Immature natural killer cell (primary cell): ENCODE measurements around the gene AIFM2. TPM values are rescaled to one million over a fixed set of nuclear protein-coding genes. Genes with fewer than 3 reads are reported as not detected.
A peak's percentile ranks its signal among the peaks of the same experiment; 100 is the strongest.
"Not testable (repeated sequence)": the region's sequence is repeated elsewhere in the genome, so short reads cannot be mapped to it uniquely, and the experiment has no call there.

Experiments used
- DNase-seq, 3 donors: peaks; one replicate each; pipeline ENCODE4 v3.0.0; 2022; ENCODE audit warnings: mixed read lengths in 1 of 3
- H3K27ac Mint-ChIP-seq, 6 donors: one replicate each; pipeline ENCODE4 v1.8.0; 2020; ENCODE audit warnings: mixed read lengths in 6 of 6, mild to moderate bottlenecking in 5 of 6, inconsistent platforms in 4 of 6, moderate library complexity in 3 of 6
- H3K27me3 Mint-ChIP-seq, 3 donors: one replicate each; pipeline ENCODE4 v1.8.0; 2020 to 2021; ENCODE audit warnings: low read depth in 3 of 3, mild to moderate bottlenecking in 3 of 3, mixed read lengths in 3 of 3, moderate library complexity in 3 of 3, inconsistent platforms in 1 of 3
- H3K36me3 Mint-ChIP-seq, 3 donors: one replicate each; pipeline ENCODE4 v1.8.0; 2020; ENCODE audit warnings: mixed read lengths in 3 of 3, inconsistent platforms in 2 of 3, mild to moderate bottlenecking in 2 of 3
- H3K4me1 Mint-ChIP-seq, 2 donors: one replicate each; pipeline ENCODE4 v1.8.0; 2020; ENCODE audit warnings: inconsistent platforms in 2 of 2, mild to moderate bottlenecking in 2 of 2, mixed read lengths in 2 of 2, moderate library complexity in 1 of 2
- H3K4me3 Mint-ChIP-seq, 5 donors: one replicate each; pipeline ENCODE4 v1.8.0; 2020; ENCODE audit warnings: mild to moderate bottlenecking in 5 of 5, mixed read lengths in 5 of 5, inconsistent platforms in 3 of 5, moderate library complexity in 3 of 5
- H3K9me3 Mint-ChIP-seq, 6 donors: one replicate each; pipeline ENCODE4 v1.8.0; 2020; ENCODE audit warnings: mild to moderate bottlenecking in 6 of 6, mixed read lengths in 6 of 6, inconsistent platforms in 4 of 6, moderate library complexity in 3 of 6
- polyA plus RNA-seq, 3 donors: library from polyadenylated mRNA; unstranded; fragments of 300-500 nt; fragmentation: Illumina TruSeq; gene quantifications; one replicate each; pipeline ENCODE4 v1.2.3, GENCODE V29; 2021

AIFM2 gene
- polyA plus RNA-seq, 3 donors from 2014 or later, result 1.4 to 2.6 (median 2.1) TPM

DNA sequence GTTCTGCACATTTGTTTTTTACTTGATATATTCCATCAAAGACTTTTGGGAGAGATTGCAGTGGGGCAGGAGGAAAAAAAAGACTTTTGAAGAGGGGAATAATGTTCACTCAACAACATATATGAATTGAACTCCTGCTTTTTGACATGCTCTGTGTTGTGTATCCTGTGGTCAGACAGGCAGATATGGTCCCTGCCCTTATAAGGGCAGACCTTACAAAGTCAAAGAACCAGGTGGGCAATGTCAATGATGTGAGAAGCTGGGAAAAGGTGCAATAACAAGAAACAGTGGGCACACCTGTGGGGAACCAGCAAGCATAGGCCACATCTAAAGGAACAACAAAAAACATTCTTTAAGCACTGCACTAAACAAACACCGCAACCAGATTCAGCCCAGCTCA lies 8.2 kb downstream of the AIFM2 start:
- Mint-ChIP-seq H3K36me3 (peaks cover 0 to 13% (median 4%) of the 10 kb centered on the region in 3 donors), H3K9me3 (no peaks in the 10 kb centered on the region), H3K4me3 (no peak overlapping the region), H3K27ac (no peak overlapping the region), H3K4me1 (peaks cover 0 to 5% of the 10 kb centered on the region in 2 donors), H3K27me3 (no peaks in the 10 kb centered on the region)
- no peak for DNase-seq

DNA sequence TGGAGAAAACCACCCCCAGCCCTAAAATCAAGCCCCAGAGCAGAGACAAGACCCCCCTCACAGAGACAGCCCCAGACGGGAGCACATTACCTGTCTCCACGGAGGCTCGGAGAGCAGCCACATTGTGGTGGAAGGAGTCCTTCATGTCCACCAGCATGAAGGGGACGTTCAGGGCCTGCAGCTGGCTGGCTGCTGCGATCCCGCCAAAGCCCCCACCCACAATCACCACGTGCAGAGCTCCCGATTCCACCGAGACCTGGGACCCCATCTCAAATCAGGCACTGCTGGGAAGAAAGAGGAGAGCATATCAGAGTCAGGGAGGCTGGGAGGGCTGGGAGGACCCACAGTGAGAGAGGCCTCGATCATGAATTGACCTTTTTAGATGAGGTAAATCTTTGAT lies 8.8 kb downstream of the AIFM2 start:
- no peaks in the 10 kb centered on the region for H3K27me3 Mint-ChIP-seq
- H3K4me3 Mint-ChIP-seq, result no peak overlapping the region
- H3K4me1 Mint-ChIP-seq, result peaks cover 0 to 5% of the 10 kb centered on the region in 2 donors
- no peaks in the 10 kb centered on the region for H3K9me3 Mint-ChIP-seq
- DNase-seq, result no peak
- peaks cover 0 to 13% (median 4%) of the 10 kb centered on the region in 3 donors for H3K36me3 Mint-ChIP-seq
- no peak overlapping the region for H3K27ac Mint-ChIP-seq

DNA sequence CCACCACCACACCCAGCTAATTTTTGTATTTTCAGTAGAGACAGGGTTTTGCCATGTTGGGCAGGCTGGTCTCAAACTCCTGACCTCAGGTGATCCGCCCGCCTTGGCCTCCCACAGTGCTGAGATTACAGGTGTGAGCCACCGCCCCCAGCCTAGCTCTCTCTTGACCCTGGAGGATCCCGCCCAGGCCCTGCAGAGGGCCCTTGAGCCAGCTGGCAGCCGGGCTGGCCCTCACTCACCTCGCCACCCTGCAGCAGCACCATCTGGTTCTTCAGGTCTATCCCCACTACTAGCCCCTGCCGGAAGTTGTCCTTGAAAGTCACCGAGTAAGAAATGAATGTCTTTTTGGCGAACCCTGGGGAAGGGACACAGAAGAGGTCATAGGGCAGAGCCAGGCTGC lies 9.5 kb downstream of the AIFM2 start:
- DNase-seq, H3K27ac Mint-ChIP-seq, H3K9me3 Mint-ChIP-seq, H3K4me1 Mint-ChIP-seq, H3K27me3 Mint-ChIP-seq, H3K4me3 Mint-ChIP-seq: not testable (repeated sequence)
- H3K36me3 Mint-ChIP-seq, result peaks cover 0 to 16% (median 4%) of the 10 kb centered on the region in 3 donors

DNA sequence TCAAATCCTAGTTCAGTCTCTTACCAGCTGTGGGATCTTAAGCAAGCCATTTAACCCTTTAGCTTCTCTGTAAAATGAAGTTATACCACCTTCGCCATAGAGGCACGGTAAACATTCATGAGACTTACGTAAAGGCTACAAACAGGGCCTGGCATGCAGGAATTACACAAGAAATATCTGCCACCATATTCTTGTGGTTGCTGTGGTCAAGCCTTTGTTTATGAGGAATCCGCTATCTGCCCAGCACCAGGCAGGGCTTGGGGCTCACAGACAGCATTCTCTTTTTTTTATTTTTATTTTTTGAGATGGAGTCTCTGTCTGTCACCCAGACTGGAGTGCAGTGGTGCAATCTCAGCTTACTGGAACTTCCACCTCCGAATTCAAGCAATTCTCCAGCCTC lies 9.9 kb downstream of the AIFM2 start:
- Mint-ChIP-seq H3K9me3 (no peaks in the 10 kb centered on the region), H3K4me3 (no peak overlapping the region), H3K27me3 (no peaks in the 10 kb centered on the region), H3K4me1 (peaks cover 0 to 5% of the 10 kb centered on the region in 2 donors), H3K36me3 (peaks cover 0 to 16% (median 4%) of the 10 kb centered on the region in 3 donors), H3K27ac (no peak overlapping the region)
- DNase-seq, result no peak

DNA sequence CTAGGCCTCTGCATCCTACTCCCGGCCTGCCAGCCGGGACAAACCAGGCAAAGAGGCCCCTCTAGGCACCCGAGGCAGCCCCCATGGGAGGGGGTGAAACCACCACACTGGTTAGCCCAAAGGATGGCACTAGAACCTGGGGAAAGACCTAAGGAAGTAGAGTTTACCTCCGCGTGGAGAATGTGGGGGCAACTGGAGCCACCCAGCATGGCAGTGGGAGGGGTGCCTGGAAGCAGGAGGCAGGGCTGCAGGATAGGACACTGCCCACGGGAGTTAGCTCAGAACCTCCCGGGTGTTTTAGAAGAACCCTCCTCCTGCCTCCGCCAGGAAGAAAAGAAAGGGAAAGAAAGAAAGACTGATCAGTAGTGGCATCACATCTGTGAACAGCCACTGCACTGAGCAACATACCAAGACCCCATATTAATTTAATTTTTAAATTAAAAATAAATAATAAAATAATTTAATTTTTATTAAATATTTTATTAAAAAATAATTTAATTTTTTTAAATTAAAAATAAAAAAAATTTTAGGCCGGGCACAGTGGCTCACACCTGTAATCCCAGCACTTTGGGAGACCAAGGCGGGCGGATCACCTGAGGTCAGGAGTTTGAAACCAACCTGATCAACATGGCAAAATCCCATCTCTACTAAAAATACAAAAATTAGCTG lies 11.2 kb downstream of the AIFM2 start:
- Mint-ChIP-seq H3K9me3 (no peaks in the 10 kb centered on the region), H3K27me3 (peaks cover 0 to 2% (median 0%) of the 10 kb centered on the region in 3 donors), H3K4me1 (peaks cover 4 to 10% of the 10 kb centered on the region in 2 donors)

DNA sequence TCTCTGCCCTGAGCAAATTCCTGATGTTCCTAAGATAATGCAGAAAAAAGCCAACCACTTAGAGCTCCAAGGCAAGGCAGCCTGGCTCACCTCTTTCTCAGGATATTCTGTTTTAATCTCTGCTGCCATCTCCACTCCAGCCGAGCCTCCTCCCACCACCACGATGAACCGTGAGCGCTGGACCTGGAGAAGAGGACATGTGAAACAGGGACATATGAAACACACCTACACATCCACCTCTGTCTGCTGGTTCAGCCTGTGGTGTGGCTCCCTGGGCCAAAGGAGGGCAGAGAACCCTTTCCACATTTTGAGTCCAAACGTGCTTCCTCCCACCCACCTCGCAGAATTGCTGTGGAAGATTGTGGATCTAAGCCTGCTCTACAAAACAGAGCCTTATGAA lies 12.2 kb downstream of the AIFM2 start:
- Mint-ChIP-seq H3K27ac (no peak overlapping the region), H3K9me3 (no peaks in the 10 kb centered on the region), H3K36me3 (peaks cover 0 to 16% (median 9%) of the 10 kb centered on the region in 3 donors), H3K4me3 (no peak overlapping the region), H3K27me3 (peaks cover 0 to 2% (median 0%) of the 10 kb centered on the region in 3 donors), H3K4me1 (peaks cover 9 to 13% of the 10 kb centered on the region in 2 donors)
- no peak for DNase-seq

More for the DNA sequence above, 11.2 kb downstream of the AIFM2 start:
- Mint-ChIP-seq H3K36me3 (peaks cover 0 to 16% (median 4%) of the 10 kb centered on the region in 3 donors), H3K4me3 (no peak overlapping the region), H3K27ac (no peak overlapping the region)
- DNase-seq, result no peak

DNA sequence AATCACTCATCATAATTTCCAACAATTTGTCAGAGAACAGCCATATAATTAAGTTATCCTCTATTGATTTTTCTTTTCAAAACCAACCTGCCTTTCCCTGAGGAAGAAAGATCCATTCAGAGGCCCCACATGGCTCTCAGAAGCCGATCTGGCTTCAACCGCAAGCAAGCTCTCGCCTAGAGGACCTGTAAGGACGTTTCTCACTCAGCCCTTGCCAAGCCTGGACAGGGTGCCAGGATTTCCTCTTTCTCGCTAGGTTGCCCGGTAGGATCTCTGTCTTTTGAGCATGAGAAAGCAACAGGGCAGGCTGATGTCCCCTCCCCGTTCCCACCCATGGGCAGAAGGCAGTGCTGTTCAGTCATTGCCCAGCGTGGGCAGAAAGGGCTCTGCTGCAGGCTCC lies 13.0 kb downstream of the AIFM2 start:
- Mint-ChIP-seq H3K4me3 (no peak overlapping the region), H3K27ac (no peak overlapping the region), H3K4me1 (peaks cover 9 to 13% of the 10 kb centered on the region in 2 donors), H3K27me3 (peaks cover 0 to 2% (median 0%) of the 10 kb centered on the region in 3 donors), H3K9me3 (no peaks in the 10 kb centered on the region), H3K36me3 (peaks cover 0 to 16% (median 9%) of the 10 kb centered on the region in 3 donors)
- no peak for DNase-seq

DNA sequence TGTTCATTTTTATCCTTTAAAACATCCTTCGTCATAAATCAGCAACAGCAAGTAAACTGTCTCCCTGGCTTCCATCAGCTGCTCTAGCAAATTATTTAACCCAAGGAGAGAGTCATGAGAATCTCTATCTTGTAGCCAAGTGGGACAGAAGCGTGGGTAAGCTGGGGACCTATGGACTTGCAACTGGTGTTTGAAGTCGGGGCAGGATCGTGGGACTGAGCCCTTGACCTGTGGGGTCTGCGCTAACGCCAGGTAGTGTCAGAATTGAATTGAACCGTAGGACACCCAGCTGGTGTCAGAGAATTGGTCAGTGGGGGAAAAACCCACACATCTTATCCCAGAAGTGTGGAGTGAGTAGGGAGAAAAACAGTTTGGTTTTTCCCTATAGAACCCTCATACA lies 13.4 kb downstream of the AIFM2 start:
- no peak overlapping the region for H3K27ac Mint-ChIP-seq
- H3K27me3 Mint-ChIP-seq, result peaks cover 0 to 2% (median 0%) of the 10 kb centered on the region in 3 donors
- H3K4me3 Mint-ChIP-seq, result no peak overlapping the region
- H3K36me3 Mint-ChIP-seq, result peaks cover 0 to 16% (median 9%) of the 10 kb centered on the region in 3 donors
- no peaks in the 10 kb centered on the region for H3K9me3 Mint-ChIP-seq
- peaks cover 9 to 10% of the 10 kb centered on the region in 2 donors for H3K4me1 Mint-ChIP-seq
- no peak for DNase-seq

DNA sequence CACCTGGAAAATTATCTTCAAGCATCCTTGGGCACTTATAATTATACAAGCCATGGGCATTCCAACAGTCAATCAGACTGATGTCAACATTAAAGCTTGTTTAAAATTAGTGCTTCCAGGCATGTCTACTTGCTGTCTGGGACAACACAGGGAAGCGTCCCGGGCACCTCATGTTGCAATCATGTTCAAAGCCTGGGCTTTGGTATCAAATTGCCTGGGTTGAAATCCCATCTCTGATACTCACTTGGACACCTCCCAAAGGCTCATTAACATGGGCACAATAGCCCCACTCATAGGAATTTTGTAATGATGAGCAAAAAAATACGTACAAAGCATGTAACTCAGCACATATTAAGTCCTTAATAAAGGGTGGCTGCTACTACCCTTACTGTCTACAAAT lies 14.4 kb downstream of the AIFM2 start:
- peaks cover 9 to 10% of the 10 kb centered on the region in 2 donors for H3K4me1 Mint-ChIP-seq
- no peak for DNase-seq
- no peaks in the 10 kb centered on the region for H3K9me3 Mint-ChIP-seq
- no peak overlapping the region for H3K4me3 Mint-ChIP-seq
- peaks cover 6 to 25% (median 18%) of the 10 kb centered on the region in 3 donors for H3K36me3 Mint-ChIP-seq
- peaks cover 0 to 2% (median 0%) of the 10 kb centered on the region in 3 donors for H3K27me3 Mint-ChIP-seq
- H3K27ac Mint-ChIP-seq, result no peak overlapping the region

DNA sequence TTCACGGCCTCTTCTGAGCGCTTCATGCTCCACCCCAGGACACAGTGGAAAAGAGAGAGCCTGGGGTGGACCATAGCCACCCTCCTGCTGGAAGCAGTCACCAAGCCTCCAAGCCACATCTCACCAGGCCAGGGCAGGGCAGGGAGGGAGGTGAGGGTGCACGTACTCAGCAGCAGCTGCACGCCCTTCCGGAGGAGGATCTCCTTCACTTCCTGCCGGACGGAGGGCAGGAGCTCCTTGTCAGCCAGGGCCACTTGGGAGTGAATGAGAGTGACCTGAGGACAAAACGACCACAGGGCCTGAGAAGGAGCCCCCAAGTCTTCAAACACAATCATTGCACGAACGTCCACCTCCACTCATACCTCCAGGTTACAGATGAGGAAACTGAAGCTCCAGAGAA lies 15.0 kb downstream of the AIFM2 start:
- no peak overlapping the region for H3K27ac Mint-ChIP-seq
- peaks cover 6 to 29% (median 23%) of the 10 kb centered on the region in 3 donors for H3K36me3 Mint-ChIP-seq
- no peak for DNase-seq
- H3K27me3 Mint-ChIP-seq, result peaks cover 0 to 2% (median 0%) of the 10 kb centered on the region in 3 donors
- H3K4me1 Mint-ChIP-seq, result peaks cover 9 to 10% of the 10 kb centered on the region in 2 donors
- H3K9me3 Mint-ChIP-seq, result no peaks in the 10 kb centered on the region
- no peak overlapping the region for H3K4me3 Mint-ChIP-seq

DNA sequence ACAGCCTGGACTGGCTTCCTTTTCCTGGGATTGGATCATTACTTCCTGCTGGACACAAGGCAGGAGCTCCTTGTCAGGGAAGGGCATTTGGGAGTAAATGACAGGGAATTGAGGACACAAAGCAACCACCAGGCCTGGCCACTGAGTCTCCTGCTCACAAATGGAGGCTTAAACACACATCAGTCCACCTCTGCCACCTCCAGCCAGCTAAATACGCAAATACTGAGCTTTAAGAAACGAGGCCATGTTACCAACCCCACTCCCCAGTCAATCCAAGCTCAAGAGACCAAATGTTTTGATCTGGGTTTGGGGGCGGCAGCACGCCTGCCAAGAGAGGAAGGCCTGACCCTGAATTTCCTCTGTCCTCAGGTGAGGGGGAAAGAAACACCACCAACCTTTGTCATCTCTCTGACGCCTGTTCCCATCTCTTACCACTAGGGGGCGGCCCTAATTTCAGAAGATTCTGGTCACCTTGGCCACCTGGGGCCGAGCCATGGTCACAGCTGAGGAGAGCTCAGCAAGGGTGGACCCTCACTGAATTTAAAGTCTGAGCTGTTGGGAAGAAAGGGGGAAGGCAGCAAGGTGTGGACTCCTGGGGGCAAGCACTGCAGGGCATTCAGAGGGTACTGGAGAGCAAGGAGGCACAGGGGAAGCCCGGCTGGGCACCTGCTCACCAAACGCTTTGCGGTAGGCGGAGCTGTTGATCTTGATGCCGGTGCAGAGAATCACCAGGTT lies 16.5 kb downstream of the AIFM2 start:
- H3K4me3 Mint-ChIP-seq, result no peak overlapping the region
- no peaks in the 10 kb centered on the region for H3K9me3 Mint-ChIP-seq
- peaks cover 9% of the 10 kb centered on the region in 2 donors for H3K4me1 Mint-ChIP-seq
- H3K27ac Mint-ChIP-seq, result no peak overlapping the region
- H3K27me3 Mint-ChIP-seq, result peaks cover 0 to 2% (median 0%) of the 10 kb centered on the region in 3 donors
- DNase-seq, result peak; percentile 56 to 62 (median 59)
- H3K36me3 Mint-ChIP-seq, result peaks cover 6 to 26% (median 18%) of the 10 kb centered on the region in 3 donors

DNA sequence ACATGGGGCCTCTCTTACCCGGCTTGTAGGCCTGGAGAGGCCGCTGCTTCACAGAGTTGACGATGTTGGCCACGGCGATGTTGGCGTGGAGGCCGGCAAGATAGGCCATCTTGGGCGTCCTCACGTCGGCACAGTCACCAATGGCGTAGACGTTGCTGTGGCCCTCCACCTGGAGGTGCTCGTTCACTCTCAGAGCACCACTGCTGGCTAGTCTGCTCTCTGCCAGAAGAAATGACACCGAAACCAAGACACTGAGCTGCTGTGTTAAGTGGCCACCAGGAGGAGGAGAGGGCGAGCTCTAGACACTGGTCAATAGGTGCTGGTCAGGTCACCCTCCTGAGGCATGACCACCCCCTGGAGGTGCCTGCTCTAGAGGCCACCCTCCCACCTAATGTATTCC lies 17.7 kb downstream of the AIFM2 start:
- H3K27ac Mint-ChIP-seq, result no peak overlapping the region
- H3K4me3 Mint-ChIP-seq, result no peak overlapping the region
- peaks cover 6 to 22% (median 16%) of the 10 kb centered on the region in 3 donors for H3K36me3 Mint-ChIP-seq
- H3K27me3 Mint-ChIP-seq, result peaks cover 0 to 2% (median 0%) of the 10 kb centered on the region in 3 donors
- no peaks in the 10 kb centered on the region for H3K9me3 Mint-ChIP-seq
- no peak for DNase-seq
- peaks cover 9% of the 10 kb centered on the region in 2 donors for H3K4me1 Mint-ChIP-seq

DNA sequence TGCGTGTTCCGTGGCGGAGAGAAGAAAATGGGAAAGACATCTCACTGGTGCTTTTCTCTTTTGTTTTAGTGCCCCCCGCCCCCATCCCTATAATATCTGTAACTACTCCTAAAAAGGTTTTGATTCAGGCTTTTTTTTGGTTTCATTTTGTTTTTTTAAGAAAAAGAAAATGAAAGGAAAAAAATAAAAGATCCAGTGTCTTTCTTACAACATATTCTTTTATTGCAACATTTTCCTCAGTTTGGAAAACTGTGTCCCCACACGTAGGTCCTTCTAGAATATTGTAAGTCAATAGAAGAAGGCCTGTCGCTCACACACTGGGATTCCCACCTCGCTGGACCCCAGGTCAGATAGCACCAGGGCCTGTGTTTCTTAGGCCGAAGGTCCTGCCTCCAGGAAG lies 20.6 kb downstream of the AIFM2 start:
- H3K36me3 Mint-ChIP-seq, result peaks cover 6 to 23% (median 13%) of the 10 kb centered on the region in 3 donors
- H3K9me3 Mint-ChIP-seq, result no peaks in the 10 kb centered on the region
- peaks cover 9% of the 10 kb centered on the region in 2 donors for H3K4me1 Mint-ChIP-seq
- no peak for DNase-seq
- no peak overlapping the region for H3K4me3 Mint-ChIP-seq
- H3K27ac Mint-ChIP-seq, result no peak overlapping the region
- H3K27me3 Mint-ChIP-seq, result no peaks in the 10 kb centered on the region

DNA sequence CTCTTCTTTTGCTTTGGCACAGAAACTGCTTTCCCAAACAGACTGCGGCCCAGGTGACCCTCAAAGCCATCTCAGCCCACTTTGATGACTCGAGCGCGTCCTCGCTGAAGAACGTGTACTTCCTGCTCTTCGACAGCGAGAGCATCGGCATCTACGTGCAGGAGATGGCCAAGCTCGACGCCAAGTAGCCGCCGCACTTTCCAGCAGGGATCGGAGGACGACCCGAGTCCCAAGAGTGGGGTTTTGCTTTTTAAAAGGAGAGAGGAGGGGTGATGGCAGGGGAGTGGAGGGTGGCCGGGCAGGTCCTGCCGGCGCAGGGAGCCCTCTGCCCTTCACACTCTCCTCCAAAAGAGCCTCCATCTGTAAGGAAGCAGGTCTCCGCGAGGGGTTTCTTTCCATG lies 21.1 kb downstream of the AIFM2 start:
- H3K9me3 Mint-ChIP-seq, result no peaks in the 10 kb centered on the region
- H3K4me3 Mint-ChIP-seq, result no peak overlapping the region
- no peak overlapping the region for H3K27ac Mint-ChIP-seq
- DNase-seq, result no peak
- peaks cover 6 to 23% (median 13%) of the 10 kb centered on the region in 3 donors for H3K36me3 Mint-ChIP-seq
- H3K4me1 Mint-ChIP-seq, result peaks cover 7 to 9% of the 10 kb centered on the region in 2 donors
- no peaks in the 10 kb centered on the region for H3K27me3 Mint-ChIP-seq
